CD1c-positive myeloid dendritic cell (primary cell): Measurements from ENCODE around the gene HDAC9.
"Not testable (repeated sequence)": the region's sequence is repeated elsewhere in the genome, so short reads cannot be mapped to it uniquely, and the experiment has no call there.

ENCODE experiments used
- DNase-seq: peaks from one replicate; pipeline ENCODE4 v3.0.0-alpha.2; 2016; ENCODE audit errors: extremely low spot score

HDAC9 gene

GRCh38 chr7:18727115-18727870 lies 231.7 kb downstream of the HDAC9 start:
- no peak for DNase-seq

GRCh38 chr7:18736012-18736411 lies 240.5 kb downstream of the HDAC9 start:
- DNase-seq: not testable (repeated sequence)

DNA sequence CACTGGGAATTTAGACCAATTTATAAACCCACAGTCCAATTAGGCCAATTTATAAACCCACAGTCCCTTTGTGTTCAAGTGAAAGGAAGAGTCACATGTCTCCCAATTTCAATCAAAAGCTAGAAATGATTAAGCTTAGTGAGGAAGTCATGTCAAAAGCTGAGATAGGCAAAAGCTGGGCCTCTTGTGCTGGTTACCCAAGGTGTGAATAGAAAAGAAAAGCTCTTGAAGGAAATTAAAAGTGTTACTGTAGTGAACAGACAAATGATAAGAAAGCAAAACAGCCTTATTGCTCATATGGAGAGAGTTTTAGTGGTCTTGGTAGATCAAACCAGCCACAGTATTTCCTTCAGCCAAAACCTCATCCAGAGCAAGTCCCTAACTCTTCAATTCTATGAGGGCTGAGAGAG lies 245.0 kb downstream of the HDAC9 start:
- no peak for DNase-seq

DNA sequence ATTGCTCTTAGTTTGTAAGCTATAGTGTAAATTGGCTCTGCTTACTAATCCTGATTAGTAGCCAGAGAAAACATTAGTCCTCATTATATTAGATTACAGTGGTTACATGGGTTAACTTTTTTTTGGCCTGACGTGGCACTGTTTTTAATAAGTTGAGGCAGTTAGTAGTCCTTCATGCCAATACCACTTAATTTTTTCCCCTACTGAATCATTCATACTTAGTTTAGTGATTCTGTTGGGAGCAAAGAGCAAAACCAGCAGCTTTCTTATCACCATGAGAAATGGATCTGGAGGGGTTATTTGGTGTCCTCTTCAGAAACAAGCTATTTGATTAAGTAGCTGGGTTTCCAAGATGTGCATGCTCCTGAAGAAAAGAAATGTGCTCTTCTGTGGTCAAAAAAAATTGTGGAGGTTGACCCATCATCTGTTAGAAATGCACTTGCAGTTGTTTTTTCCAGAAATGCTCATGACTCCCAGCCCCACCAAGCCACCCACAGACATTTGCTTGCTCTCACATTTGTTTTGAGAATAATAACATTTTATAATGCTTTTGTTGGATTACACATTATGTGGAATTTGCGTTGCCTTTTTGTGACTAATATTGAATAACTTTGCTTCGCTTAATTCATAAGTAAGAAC lies 258.5 kb downstream of the HDAC9 start:
- DNase-seq: no peak

- DNase-seq: no peak
Observed at GRCh38 chr7:18754766-18755165, 259.2 kb downstream of the HDAC9 start.

- DNase-seq: no peak
Observed at GRCh38 chr7:18755793-18756192, 260.2 kb downstream of the HDAC9 start.

GRCh38 chr7:18756378-18757050 lies 261.0 kb downstream of the HDAC9 start:
- DNase-seq: no peak

DNA sequence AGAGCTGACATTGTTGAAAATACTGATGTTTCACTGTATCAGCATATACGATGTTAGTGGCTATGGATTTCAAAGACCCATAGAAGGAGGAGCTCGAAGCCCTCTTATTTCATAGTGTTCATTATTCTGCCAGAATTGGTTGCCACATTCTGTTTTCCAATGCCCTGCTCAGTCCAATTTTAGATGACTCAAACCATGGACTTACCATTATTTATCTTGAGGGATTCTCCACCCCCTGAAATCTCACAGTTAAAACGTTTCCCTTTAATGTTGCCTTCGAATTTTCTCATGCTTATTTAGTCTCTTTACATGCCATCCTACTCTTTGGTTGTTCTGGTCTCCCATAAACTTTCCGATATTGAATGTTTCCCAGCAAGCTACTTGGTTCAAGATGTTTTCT lies 264.5 kb downstream of the HDAC9 start:
- no peak for DNase-seq

- no peak for DNase-seq
Observed at GRCh38 chr7:18760631-18761445, 265.3 kb downstream of the HDAC9 start.

GRCh38 chr7:18762189-18762588 lies 266.6 kb downstream of the HDAC9 start:
- DNase-seq: no peak

DNA sequence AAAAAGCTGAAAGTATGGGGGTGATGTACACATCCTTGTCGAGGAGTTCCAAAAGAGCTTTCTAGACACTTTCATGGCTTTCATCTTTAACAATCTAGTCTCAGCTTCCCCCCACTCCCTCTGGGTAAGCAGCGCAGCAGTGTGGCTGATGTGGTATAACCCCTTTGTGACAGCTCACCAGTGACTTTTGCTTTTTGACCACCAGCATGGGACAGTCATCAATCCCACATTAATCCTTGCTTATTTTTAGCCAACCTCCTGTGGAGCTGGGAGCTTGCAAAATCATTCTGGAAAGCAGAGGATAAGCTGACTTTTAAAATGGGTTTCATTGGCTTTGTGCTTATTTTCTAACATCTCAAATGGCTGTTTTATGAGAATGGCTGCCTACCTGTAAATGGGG lies 272.7 kb downstream of the HDAC9 start:
- no peak for DNase-seq

DNA sequence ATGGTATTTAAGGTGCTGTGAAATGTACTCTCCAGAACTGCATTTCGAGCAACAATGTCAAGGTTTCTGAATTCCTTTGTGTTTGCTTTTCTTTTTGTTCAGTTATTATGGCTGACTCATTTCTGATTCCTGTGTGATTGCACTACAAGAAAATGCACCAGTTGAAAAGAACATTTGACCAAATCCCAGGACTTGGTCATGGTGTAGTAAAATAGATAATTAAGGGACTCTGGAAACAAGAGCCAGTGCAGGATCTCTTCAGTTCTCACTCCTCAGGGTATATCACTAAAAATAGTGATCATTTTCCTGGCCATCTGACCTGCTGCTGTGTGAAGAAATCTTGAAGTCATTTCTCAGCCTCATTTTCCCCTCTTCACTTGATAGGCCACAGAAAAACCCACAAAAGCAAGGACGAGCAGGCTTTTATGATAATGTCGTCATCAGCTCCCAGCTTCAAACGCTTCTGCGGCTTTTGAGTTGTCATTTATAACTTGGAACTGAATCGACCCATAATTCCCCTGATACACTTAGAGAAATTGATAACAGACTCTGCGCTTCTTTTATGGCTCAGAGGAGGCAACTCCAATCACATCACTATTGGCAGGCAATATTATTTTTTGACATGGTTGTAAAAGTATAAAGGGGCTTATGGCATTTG lies 274.7 kb downstream of the HDAC9 start:
- DNase-seq: no peak

- DNase-seq: no peak
Observed at GRCh38 chr7:18770822-18771221, 275.3 kb downstream of the HDAC9 start.

- DNase-seq: no peak
Observed at GRCh38 chr7:18771834-18772566, 276.5 kb downstream of the HDAC9 start.

- DNase-seq: no peak
Observed at GRCh38 chr7:18772567-18772965, 277.0 kb downstream of the HDAC9 start.

GRCh38 chr7:18777314-18777713 lies 281.8 kb downstream of the HDAC9 start:
- no peak for DNase-seq

DNA sequence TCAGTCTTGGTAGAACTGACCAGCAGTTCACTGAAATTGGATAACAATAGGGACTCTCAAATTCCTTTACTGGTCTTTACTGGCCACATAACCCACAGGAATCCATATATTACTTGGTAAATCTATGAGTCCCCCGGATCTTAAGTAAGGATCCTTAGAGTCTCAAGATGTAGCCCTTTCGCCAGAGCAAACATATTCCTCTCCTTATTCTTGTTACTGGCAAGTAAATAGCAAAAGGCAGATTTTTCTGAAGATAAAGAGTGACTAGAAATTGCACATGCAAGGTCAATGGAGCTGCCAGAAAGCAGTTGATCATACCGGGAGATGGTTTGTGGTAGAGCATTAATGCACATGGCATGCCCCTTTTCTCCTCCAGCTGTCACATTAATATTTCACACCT lies 283.0 kb downstream of the HDAC9 start:
- no peak for DNase-seq

- DNase-seq: no peak
Observed at GRCh38 chr7:18780266-18780665, 284.7 kb downstream of the HDAC9 start.

DNA sequence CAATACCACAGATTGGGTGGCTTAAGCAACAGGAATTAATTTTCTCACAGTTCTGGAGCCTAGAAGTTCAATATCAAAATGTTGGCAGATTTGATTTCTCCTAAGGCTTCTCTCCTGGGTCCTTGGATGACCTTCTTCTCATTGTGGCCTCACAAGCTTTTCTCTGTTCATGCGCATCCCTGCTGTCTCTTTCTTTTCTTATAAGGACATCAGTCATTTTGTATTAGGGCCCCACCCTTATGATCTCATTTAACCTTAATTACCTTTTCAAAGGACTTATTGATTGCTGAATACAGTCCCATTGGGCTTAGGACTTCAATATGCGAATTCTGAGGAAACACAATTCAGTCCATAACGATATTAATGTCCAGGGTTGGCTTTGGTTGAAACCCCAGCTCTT lies 285.4 kb downstream of the HDAC9 start:
- DNase-seq: no peak

DNA sequence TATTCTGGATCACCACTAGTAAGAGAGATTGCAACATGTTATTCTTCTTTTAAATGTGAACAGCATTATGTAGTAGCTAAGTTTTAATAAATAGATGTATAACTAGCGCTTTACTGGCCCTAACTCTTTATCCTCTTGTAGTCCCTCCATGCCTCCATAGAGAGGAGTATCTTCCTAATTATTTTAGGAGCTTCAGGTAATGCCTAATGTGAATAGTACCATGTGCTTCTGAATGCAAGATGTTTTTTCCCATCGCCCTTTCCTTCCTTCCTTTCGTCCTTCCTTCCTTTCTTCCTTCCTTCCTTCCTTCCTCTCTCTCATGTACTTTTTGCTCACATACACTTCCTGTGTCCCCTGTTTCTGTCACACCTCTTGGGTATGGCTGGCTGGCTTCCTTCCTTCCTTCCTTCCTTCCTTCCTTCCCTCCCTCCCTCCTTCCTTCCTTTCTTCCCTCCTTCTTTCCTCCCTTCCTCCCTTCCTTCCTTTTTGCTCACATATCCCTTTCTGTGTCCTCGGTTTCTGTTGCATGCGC lies 290.7 kb downstream of the HDAC9 start:
- DNase-seq: no peak

GRCh38 chr7:18786796-18787195 lies 291.2 kb downstream of the HDAC9 start:
- DNase-seq: no peak
